ENCODE data around the gene MAL. TPM values are rescaled to one million over a fixed set of nuclear protein-coding genes. Genes with fewer than 3 reads are reported as not detected.

MAL gene
- total and polyA plus RNA-seq, 2 experiments from 2014 or later = 0.24 to 0.31 TPM

DNA sequence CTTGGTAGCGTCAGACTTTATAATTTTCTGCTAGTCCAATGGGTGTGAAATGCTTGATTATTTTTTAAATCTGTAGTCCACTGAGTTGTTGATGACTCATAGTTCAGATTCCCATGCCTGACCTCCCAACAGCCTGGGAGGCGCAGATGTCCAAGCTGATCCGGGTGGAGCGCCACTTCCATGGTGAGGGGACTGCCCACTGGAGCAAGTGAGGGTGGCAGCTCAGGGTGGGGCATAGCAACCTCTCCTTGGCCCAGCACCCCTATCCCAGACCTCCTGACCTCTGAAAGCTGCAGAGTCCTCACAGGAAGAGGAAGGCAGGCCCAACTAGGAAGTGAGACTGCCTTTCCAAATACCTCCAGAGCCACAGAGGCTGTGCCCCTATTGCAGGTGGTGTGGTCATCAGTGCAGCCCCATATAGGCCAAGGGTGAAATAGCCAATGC is 4.4 kb downstream of the MAL start (continued):
- TF ChIP-seq, protein P1, sequence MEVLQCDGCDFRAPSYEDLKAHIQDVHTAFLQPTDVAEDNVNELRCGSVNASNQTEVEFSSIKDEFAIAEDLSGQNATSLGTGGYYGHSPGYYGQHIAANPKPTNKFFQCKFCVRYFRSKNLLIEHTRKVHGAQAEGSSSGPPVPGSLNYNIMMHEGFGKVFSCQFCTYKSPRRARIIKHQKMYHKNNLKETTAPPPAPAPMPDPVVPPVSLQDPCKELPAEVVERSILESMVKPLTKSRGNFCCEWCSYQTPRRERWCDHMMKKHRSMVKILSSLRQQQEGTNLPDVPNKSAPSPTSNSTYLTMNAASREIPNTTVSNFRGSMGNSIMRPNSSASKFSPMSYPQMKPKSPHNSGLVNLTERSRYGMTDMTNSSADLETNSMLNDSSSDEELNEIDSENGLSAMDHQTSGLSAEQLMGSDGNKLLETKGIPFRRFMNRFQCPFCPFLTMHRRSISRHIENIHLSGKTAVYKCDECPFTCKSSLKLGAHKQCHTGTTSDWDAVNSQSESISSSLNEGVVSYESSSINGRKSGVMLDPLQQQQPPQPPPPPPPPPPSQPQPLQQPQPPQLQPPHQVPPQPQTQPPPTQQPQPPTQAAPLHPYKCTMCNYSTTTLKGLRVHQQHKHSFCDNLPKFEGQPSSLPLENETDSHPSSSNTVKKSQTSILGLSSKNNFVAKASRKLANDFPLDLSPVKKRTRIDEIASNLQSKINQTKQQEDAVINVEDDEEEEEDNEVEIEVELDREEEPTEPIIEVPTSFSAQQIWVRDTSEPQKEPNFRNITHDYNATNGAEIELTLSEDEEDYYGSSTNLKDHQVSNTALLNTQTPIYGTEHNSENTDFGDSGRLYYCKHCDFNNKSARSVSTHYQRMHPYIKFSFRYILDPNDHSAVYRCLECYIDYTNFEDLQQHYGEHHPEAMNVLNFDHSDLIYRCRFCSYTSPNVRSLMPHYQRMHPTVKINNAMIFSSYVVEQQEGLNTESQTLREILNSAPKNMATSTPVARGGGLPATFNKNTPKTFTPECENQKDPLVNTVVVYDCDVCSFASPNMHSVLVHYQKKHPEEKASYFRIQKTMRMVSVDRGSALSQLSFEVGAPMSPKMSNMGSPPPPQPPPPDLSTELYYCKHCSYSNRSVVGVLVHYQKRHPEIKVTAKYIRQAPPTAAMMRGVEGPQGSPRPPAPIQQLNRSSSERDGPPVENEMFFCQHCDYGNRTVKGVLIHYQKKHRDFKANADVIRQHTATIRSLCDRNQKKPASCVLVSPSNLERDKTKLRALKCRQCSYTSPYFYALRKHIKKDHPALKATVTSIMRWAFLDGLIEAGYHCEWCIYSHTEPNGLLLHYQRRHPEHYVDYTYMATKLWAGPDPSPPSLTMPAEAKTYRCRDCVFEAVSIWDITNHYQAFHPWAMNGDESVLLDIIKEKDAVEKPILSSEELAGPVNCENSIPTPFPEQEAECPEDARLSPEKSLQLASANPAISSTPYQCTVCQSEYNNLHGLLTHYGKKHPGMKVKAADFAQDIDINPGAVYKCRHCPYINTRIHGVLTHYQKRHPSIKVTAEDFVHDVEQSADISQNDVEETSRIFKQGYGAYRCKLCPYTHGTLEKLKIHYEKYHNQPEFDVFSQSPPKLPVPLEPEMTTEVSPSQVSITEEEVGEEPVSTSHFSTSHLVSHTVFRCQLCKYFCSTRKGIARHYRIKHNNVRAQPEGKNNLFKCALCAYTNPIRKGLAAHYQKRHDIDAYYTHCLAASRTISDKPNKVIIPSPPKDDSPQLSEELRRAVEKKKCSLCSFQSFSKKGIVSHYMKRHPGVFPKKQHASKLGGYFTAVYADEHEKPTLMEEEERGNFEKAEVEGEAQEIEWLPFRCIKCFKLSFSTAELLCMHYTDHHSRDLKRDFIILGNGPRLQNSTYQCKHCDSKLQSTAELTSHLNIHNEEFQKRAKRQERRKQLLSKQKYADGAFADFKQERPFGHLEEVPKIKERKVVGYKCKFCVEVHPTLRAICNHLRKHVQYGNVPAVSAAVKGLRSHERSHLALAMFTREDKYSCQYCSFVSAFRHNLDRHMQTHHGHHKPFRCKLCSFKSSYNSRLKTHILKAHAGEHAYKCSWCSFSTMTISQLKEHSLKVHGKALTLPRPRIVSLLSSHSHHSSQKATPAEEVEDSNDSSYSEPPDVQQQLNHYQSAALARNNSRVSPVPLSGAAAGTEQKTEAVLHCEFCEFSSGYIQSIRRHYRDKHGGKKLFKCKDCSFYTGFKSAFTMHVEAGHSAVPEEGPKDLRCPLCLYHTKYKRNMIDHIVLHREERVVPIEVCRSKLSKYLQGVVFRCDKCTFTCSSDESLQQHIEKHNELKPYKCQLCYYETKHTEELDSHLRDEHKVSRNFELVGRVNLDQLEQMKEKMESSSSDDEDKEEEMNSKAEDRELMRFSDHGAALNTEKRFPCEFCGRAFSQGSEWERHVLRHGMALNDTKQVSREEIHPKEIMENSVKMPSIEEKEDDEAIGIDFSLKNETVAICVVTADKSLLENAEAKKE (CRISPR knock-in tag; IDR thresholded peaks at IDR 0.05) = no peak
- TF ChIP-seq POLR2AphosphoS5 (IDR thresholded peaks at IDR 0.05; ENCODE audit: low read depth) (no peak), ZNF114 (CRISPR knock-in tag; IDR thresholded peaks at IDR 0.05) (no peak), EZH2phosphoT487 (IDR thresholded peaks at IDR 0.05; ENCODE audit: unreplicated experiment) (no peak), NANOG (IDR thresholded peaks at IDR 0.05; ENCODE audit: borderline replicate concordance) (no peak)
- TF ChIP-seq, protein P2, sequence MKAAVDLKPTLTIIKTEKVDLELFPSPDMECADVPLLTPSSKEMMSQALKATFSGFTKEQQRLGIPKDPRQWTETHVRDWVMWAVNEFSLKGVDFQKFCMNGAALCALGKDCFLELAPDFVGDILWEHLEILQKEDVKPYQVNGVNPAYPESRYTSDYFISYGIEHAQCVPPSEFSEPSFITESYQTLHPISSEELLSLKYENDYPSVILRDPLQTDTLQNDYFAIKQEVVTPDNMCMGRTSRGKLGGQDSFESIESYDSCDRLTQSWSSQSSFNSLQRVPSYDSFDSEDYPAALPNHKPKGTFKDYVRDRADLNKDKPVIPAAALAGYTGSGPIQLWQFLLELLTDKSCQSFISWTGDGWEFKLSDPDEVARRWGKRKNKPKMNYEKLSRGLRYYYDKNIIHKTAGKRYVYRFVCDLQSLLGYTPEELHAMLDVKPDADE (IDR thresholded peaks at IDR 0.05) = no peak

DNA sequence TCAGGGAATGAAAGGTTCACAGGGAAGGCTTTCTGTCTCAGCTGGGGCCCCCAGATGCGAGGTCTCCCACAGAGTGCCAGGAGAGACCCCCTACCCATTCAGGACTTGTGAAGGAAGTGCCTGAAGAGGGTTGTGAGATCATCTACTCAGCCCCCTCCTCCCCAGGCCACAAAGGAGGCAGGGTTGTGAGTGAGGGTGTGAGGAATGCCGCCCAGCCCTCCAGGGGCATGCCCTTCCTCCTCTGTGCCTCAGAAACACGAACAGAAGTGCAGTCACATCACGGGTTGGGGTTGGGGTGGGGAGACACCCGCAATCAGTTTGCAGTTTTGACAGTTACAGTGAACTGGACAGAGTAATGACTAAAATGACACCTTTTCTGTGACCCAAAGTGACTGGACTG is 5.0 kb downstream of the MAL start:
- 0 out of 2 replicates have a peak, but pooled peaks cover 3% of the 10 kb centered on the region for H3F3A ChIP-seq (replicated peaks; ENCODE audit: low read depth)
- Mint-ChIP-seq H3K36me3 (ENCODE audit: low read depth) (no peaks in the 10 kb centered on the region), H3K27me3 (ENCODE audit: insufficient read depth, low read depth, poor library complexity) (peaks cover 46% of the 10 kb centered on the region), H3K27ac (no peak overlapping the region), H3K9me3 (no peaks in the 10 kb centered on the region), H3K4me3 (no peak overlapping the region), H3K4me1 (peaks cover 22% of the 10 kb centered on the region)
- no peak overlapping the region for H3K4me3 ChIP-seq
- H3K79me2 ChIP-seq (replicated peaks; ENCODE audit: insufficient read depth) = no peaks in the 10 kb centered on the region
- H3K36me3 ChIP-seq (ENCODE audit: insufficient read depth) = no peaks in the 10 kb centered on the region
- peaks cover 54% of the 10 kb centered on the region for H3K27me3 ChIP-seq (ENCODE audit: insufficient read depth)
- TF ChIP-seq, protein P3, sequence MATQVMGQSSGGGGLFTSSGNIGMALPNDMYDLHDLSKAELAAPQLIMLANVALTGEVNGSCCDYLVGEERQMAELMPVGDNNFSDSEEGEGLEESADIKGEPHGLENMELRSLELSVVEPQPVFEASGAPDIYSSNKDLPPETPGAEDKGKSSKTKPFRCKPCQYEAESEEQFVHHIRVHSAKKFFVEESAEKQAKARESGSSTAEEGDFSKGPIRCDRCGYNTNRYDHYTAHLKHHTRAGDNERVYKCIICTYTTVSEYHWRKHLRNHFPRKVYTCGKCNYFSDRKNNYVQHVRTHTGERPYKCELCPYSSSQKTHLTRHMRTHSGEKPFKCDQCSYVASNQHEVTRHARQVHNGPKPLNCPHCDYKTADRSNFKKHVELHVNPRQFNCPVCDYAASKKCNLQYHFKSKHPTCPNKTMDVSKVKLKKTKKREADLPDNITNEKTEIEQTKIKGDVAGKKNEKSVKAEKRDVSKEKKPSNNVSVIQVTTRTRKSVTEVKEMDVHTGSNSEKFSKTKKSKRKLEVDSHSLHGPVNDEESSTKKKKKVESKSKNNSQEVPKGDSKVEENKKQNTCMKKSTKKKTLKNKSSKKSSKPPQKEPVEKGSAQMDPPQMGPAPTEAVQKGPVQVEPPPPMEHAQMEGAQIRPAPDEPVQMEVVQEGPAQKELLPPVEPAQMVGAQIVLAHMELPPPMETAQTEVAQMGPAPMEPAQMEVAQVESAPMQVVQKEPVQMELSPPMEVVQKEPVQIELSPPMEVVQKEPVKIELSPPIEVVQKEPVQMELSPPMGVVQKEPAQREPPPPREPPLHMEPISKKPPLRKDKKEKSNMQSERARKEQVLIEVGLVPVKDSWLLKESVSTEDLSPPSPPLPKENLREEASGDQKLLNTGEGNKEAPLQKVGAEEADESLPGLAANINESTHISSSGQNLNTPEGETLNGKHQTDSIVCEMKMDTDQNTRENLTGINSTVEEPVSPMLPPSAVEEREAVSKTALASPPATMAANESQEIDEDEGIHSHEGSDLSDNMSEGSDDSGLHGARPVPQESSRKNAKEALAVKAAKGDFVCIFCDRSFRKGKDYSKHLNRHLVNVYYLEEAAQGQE (IDR thresholded peaks at IDR 0.05; ENCODE audit: unreplicated experiment) = no peak
- TF ChIP-seq POLR2AphosphoS5 (IDR thresholded peaks at IDR 0.05; ENCODE audit: low read depth) = no peak
- no peak for TF ChIP-seq NANOG (IDR thresholded peaks at IDR 0.05; ENCODE audit: borderline replicate concordance)
- TF ChIP-seq ZNF331 (CRISPR knock-in tag; IDR thresholded peaks at IDR 0.05; ENCODE audit: low read depth) = no peak
- TF ChIP-seq, protein P4, sequence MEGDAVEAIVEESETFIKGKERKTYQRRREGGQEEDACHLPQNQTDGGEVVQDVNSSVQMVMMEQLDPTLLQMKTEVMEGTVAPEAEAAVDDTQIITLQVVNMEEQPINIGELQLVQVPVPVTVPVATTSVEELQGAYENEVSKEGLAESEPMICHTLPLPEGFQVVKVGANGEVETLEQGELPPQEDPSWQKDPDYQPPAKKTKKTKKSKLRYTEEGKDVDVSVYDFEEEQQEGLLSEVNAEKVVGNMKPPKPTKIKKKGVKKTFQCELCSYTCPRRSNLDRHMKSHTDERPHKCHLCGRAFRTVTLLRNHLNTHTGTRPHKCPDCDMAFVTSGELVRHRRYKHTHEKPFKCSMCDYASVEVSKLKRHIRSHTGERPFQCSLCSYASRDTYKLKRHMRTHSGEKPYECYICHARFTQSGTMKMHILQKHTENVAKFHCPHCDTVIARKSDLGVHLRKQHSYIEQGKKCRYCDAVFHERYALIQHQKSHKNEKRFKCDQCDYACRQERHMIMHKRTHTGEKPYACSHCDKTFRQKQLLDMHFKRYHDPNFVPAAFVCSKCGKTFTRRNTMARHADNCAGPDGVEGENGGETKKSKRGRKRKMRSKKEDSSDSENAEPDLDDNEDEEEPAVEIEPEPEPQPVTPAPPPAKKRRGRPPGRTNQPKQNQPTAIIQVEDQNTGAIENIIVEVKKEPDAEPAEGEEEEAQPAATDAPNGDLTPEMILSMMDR (conservative IDR thresholded peaks at IDR 0.05; ENCODE audit: low read depth in 2 of 2) = no peak
- no peak for TF ChIP-seq JUNB (IDR thresholded peaks at IDR 0.05; ENCODE audit: unreplicated experiment)
- TF ChIP-seq EZH2 (IDR thresholded peaks at IDR 0.05; ENCODE audit: low read depth, unreplicated experiment) = no peak
- TF ChIP-seq CREB1 (CRISPR knock-in tag; IDR thresholded peaks at IDR 0.05; ENCODE audit: low read depth) = no peak
- H3K4me1 ChIP-seq (ENCODE audit: insufficient read depth) = peaks cover 11% of the 10 kb centered on the region
- ATAC-seq (no peak; the same call in 2 of the 3 replicates), DNase-seq (ENCODE audit: low spot score) (no peak)
- H4K20me1 ChIP-seq (replicated peaks; ENCODE audit: insufficient read depth) = no peaks in the 10 kb centered on the region
- H2AFZ ChIP-seq = no peak overlapping the region
- H3K4me2 ChIP-seq = no peak overlapping the region
- no peak overlapping the region for H3K27ac ChIP-seq (ENCODE audit: low read depth)
- no peaks in the 10 kb centered on the region for H3K9me2 ChIP-seq (ENCODE audit: insufficient read depth)
